HG02623 (cell line): ENCODE data around the gene ETS1.

Experiments used
- ATAC-seq: cut with Tn5 transposase; IDR thresholded peaks from one replicate; pipeline ENCODE4 v1.9.1; 2021; ENCODE audit warnings: moderate library complexity; ENCODE audit not compliant: unreplicated experiment

Gene ETS1

DNA sequence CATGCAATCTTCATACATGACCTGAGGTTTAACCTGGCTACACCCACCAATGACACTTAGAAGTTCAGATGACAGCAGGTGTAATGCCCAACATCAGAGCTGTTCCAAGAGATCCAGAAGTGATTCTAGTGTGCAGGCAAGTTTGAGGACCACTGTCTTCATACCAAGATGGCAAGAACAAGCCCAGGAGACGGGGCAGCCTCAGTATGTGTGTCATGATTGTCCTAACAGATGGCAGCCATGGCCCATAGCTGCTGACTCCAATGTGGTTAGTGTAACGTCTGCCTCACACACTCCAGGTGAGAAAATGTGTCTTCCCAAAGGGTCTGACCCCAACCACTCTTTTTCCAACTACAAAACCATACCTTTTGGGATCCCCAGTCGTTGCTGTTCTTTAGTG, 97.3 kb downstream of the ETS1 start:
- no peak for ATAC-seq

DNA sequence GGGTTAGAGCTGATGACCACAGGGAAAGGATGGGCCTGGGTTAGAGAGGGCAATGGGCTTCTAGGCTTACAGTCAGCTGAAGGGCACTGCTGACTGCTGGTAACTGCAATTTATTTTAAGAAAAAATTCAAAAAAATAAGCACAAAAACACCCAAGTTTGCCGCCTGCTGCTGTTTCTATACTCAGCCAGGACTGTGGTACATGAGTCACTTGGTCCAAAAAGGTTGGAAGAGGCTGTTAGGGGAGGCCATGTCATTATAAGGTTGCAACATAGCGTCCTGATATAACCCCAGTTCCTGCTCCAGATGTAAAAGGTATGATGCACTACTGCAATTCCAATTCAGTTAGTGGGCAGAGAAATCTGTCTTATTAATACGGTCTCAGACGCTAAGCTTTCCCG, 98.9 kb downstream of the ETS1 start:
- ATAC-seq, result no peak

DNA sequence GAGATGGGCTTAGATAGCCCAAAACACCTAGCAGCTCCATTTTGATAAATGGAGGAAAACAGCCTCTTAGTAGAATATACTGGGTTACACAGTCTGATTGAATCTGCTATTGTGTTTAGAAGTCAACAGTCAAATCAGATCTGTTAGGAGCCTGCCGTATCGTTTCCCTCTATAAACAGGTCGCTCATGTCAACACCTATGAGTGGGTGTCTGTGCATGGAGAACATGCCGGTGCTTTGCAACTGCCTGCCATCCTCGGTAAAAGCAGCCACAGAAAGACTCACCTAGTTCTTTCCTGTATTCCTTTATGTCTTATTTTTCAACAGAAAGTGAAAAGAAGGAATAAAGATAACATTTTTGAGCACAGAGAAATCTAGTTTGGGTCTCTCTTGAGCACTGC, 99.4 kb downstream of the ETS1 start:
- ATAC-seq, result no peak

DNA sequence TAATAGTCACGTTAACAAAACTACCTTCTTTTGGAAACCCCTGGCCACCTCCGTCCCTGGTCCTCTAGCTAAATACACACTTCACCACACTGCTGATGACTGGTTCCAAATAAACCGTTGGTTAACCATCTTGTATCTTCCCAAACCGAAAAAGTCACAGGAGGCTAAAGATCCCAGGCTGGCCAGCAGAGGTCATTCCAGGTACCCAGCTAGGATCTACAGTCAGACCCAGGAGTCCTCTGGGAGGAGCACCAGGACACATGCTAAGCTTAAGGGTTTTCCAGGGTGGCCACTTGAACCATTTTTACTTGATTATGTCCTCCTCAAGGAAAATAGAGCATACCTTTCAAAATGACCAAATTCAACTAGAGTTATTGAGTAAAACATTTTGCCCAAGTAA, 103.2 kb downstream of the ETS1 start:
- ATAC-seq, result no peak

DNA sequence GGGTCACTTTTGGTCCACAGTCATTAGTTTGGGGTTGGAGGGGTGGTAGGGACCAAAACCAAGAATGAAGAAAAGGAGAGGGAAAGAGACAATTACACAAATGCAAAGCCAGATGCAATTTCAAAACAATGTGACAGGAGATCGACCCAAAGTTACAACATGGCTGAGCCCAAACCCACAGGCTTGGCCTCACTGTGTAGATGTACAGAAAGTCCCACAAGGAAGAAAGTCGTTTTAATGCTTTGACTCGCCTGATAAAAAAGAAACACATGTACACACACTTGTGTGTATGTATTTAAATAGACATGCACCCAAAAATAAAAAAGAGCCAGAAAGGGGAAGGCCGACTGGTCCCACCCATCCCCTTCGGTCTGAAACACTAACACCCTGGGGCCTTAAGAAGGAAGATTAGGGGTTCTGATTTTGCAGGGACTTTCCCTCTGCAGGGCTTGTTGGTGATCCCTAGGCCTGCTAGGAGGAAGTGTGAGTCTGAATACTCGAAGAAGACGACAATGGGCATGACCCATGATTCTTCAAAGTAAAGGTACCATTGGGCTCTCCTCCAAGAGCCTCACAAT, 104.1 kb downstream of the ETS1 start:
- peak; percentile 66 for ATAC-seq

DNA sequence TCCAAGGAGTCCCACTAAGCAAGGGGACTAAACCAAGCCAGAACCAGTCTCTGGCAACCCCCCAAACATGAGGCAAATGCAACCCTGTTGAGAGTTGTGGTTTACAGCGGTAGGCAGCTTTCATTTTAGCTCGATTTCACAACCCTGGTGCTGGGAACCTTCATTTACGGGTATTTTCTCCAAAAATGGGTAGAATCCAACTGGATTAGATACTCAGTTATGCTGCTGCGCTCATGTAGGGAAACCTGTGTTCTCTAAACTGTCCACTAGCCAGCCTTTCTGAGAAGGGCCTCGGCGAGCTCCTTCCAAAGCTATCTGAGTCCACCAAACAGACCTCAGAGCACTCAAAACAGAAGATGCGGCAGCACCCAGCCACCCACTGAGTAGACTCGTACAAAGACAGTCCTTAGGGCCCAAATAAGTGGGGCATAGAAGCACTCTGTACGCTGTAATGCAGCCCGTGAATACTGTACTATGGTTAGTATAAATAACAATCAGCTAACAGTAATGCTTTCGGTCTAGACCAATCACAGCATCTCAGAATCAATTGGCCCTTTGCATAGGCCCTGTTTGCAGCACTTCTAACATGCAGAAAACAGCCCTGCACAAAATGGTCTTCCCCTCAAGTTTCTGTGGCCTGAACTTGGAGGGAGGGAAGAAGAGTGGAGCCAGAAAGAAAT, 104.7 kb downstream of the ETS1 start:
- peak; percentile 48 for ATAC-seq

DNA sequence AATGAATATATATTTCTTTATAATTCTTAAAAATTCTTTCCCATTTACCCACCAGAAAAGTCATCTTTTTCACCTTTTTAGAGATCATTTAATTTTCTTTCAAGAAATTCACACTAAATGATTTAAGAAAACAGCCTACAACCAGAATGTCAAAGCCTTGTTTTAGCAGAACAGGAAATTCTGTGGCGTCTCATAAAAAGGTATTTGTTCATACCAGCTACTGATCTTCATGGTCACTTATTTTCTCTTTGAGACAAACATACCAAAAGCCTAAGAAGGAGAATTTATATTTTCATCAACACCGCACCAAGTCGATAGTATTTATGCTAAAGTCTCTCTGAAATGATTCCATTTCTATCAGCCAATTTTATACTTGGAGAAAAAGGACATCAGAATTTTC, 105.3 kb downstream of the ETS1 start:
- no peak for ATAC-seq

DNA sequence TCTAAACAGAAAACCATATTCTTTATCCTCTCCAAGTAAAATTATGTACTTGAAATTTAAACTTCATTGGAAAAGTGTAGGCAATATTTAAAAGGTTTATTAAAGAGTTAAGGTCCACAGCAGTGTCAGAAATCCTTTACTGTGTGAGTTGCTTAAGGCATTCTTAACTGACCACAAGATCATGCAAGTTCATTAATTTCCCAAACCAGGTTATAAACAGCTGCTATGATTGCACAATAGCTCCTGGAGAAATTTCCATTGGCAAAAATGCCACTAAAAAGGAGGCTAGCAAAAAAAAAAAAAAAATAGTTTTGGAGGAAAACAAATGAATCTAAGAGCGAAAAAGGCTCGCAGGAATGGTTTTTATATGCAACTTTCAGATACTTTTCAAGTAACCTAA, 106.2 kb downstream of the ETS1 start:
- no peak for ATAC-seq

DNA sequence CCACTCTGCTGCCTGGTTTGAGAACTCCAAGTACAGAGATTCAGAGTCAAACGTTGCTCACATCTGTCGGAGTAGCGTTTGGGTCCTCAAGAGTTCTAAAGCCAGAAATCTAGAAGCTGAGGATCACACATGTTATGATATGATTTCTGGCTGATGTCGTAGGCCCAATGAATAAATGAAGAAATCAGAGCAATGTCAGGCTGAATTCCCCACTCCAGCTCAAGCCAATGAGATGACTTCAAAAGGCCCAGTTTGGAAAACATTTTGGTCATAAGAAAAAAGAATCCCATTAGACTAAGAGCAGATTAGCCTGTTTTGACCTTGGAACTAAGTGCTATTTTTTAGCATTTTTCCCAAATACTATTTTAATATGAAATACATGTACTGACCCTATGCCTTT, 106.7 kb downstream of the ETS1 start:
- no peak for ATAC-seq

DNA sequence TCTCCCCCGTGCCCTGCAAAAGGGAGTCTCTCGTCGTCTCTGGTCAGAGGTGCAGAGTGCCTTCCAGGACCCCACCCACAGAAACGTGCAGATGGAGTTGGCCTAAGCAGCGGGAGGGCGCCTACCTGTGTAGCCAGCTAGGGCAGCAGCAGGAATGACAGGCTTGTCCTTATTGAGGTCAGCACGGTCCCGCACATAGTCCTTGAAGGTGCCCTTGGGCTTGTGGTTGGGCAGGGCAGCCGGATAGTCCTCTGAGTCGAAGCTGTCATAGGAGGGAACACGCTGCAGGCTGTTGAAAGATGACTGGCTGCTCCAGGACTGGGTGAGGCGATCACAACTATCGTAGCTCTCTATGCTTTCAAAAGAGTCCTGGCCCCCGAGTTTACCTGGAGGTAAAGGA, 107.3 kb downstream of the ETS1 start:
- no peak for ATAC-seq

DNA sequence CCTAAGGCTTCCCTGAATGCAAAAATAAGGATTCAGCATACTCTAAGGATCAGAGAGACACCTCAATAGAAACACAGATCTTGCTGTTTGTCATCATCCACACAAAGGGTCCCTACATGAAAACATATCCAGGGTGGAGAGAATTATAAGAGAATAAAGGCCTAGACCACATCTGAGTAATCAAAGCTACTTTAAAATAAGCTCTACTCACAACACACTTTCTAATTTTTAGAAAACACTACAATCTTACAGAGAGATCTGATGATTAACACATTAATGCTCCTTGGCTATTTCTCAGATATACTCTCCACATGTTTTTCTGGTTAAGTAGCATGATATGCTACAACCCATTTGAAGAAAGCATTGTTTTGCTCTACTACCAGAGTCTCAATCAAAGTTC, 108.2 kb downstream of the ETS1 start:
- no peak for ATAC-seq

DNA sequence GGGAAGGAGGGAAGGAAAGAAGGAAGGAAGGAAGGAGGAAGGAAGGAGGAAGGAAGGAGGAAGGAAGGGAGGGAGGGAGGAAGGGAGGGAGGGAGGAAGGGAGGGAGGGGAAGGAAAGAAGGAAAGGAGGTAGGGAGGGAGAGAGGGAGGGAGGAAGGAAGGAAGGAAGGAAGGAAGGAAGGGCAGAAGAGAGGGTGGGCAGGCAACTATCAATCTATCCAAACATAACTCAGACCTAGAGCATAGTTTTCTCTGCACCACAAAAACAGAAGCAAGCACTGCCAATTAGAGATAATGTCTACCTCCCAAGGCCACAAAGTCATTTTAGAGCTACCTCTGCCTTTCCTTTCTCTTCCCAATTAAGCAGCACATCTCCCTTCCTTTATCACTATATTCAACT, 109.1 kb downstream of the ETS1 start:
- ATAC-seq, result no peak

DNA sequence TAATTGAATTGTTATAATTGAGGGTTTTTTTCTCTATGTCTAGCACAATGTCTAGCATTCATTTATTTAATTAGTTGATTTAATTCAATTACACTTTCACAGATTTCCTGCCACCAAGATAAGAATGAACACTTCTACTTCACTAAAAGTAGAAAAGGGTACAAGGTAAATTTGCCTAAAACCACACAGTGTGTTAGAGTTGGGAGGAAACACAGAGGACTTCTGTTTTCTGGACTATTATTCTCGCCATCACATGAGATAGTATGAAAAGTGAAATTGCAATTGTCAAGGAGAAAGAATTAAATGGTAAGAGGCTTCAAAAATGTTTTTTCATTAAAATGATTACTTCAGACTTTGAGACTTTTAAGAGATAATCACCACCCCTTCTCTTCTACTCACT, 109.5 kb downstream of the ETS1 start:
- ATAC-seq, result no peak

DNA sequence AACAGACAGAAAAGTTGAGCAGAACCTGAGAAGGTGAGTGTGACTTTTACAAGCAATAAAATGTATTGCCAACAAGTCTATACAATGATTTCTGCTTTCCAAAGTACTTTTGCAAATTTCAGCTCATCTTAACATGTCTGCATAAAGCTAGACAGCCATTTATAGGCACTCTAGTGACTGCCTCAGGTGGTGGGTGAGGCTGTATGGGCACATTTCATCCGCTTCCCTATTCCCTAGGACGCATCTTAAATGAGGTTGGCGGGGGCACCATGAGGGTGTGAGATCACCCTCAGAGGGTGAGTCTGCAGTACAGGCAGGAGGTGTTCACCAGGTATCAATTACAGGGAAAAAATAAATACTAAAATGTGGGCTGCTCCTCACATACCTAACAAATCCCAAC, 110.1 kb downstream of the ETS1 start:
- ATAC-seq, result no peak

DNA sequence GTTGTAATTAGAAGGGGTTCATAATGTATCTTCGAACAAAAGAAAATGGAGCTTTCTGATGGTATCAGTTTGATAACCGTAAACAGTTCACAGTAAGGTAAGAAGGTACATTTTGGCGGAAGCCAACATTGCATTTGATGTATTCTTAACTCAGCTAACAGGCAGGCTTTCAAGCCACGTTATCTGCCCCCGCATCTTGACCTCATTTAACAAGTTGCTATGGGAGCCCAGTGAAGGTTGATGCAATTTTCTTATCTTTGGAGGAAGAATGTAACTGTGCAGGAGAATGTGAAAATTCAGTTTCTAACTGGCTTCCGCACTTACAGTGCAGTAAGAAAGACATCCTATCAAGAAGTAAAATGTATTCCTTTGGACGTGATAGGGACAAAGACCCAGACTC, 110.6 kb downstream of the ETS1 start:
- ATAC-seq, result no peak

DNA sequence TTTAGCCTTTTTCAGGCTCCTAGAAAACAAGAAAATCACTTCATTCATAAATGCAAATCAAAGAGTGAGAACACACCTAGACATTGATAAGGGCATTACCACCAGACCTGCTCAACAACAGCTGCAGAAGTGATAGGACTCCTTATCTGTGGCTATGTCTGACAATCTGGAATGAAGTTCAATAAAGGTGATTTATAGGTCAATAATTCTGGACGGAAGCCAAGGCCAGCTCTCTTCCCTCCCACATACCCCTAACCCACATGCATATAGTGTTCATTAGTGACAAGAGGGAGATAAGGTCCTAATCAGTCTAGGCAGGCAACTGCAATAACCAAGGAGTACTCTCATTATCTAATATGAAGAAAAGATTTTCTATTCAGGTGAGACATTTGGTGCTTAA, 111.3 kb downstream of the ETS1 start:
- no peak for ATAC-seq

DNA sequence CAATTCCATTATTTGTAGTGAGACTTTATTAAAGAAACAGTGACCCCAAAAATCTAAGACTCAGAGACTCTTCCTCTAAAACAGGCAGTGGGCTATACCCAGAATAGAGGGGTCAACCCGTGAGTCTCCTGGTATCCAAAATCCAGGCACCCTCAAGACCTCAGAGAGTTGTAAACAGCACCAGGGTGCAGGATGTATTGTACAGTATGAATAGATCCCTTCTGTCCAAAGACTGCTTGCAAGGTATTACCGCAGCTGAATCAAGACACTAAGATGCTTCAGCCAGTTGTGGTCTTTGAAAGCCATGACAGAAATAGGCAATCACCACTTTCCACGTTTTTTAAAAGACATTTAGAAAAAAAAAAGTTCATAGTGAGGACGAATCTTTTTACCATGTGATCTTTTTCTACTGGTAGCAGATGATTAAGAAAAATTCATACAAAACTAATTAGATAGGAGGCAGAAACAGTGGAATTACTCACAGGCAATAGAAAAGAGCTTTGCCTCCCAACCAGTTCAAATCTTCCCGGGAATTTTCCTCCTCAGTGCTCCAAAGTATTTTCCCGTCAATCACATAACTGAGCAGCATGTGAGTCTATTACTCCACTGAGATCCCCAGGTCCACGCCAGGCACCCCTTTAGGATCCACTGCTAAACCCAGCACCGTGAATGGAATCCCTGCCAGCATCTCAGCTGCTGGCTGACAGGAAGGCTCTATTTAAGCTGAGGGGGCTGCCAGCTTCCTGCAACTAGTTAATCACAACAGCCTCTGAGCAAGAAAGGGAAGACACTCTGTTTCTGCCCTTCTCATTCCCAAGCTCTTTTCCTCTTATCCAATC, 113.1 kb downstream of the ETS1 start:
- no peak for ATAC-seq

DNA sequence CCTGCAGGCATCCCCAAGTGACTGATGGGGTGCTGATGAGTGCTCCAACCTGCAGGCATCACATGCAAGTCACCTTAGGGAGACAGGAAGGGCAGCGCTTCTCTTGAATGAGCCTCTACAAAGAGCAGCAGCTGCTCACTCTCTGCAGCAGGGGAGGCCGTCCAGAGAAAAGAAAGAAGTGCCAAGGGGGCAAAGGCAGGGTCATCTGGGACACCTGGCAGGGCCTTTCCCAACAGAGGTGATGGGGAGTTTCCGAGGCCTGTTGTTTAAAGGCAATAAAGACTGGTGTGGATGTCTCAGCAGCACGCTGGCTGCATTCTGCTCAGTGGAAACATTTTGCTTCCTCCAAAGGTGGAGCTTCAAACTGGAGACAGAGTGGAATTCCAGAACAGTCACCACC, 113.7 kb downstream of the ETS1 start:
- ATAC-seq, result no peak

DNA sequence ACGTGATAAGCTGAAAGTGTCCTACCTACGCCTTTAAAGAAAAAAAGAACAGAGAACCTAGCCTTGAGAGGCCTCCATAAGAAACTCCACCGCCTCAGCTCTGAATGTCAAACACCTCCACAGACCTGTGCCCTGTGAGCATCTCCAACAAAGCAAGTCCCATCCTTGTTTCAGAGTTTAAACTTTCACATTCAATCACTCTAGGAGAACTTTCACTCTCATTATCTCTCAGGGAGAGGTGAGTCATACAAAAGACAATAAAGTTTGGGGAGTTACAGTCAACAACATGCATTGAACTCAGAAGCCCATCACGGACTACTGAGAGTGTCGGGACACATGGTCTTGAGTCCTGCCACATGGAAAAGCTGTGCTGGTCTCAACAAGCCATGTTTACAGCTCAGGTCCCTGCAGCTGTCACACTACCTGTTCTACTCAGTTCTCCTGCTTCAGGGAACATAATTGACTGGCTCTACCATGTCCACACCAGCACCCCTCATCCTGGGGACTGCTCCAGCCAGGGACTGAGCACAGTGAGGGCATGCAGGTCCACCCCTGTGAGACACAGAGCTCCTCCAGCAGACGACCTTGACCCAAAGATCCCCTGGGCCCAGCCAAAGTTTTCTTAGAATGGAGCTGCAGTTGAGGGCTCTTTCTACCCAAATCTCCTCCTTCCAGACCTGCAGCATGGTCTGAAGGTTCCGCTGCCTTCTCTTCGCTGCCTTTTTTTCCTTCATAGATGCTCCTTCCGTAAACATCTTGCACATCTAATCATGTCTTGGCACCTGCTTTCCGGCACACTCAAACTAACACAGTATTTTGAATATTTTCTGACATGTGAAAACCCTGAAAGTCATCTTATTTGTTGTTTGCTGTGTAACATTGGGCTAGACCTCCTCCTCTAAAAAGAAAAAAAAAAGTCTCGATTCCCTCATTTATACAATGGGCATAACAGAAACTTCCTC, 114.9 kb downstream of the ETS1 start:
- peak; percentile 37 for ATAC-seq

DNA sequence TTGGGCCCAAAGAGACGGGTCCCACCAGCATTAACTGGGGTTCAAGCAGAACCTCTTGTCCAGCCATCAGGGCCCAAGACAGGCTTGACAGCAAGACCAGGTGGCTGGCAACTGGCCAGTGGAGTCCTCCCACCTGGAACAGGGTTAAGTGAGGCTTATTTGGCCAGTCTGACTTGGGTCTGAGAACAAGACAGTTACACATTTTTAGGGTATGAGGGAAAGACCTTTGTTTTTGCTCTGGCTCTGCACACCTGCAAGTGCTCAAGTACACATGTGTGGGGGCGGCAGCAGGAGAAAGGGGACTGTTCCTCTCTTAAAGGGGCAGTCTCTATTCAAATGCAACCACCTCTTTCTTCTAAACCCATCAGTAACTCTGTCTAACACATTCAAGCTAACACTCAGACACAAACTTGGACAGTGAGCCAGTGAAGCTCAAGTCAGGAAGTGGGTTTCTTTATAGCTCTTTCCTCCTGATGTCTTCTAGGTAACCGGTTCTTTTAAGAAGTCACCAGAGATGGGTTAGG, 116.2 kb downstream of the ETS1 start:
- peak; percentile 36 for ATAC-seq

DNA sequence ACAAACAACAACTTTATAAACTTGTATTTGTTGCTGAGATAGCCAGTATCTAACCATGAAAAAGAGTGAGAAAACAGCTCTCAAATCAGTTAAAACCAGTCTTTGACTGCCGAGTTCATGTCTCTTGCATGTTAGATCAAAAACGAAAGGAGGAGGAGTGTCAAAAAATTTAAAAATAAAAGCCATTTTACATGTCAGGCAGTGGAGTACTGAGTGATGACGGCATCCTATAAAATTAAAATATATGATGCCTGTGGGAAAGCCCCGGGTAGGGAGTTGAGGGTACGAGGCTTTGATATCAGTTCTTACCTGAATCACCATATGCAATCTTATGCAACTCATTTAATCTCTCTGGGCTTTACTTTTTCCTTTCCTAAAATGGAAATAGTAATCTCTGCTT, 117.3 kb downstream of the ETS1 start:
- no peak for ATAC-seq
